ENCODE results near the gene TNNC2.
A peak's percentile ranks its signal among the peaks of the same experiment; 100 is the strongest.

The TNNC2 gene

GRCh38 chr20:45857114-45857881, 30.2 kb upstream of the TNNC2 start, which contains the start of the genes ACOT8 and ZSWIM3:
ACOT8 (minus strand) TSS chr20:45857392; CDS start chr20:45857315, 77 bp downstream.
ZSWIM3 (plus strand) TSS chr20:45857614; CDS start chr20:45857826, 212 bp downstream.
- peak; percentile 100 for DNase-seq (ENCODE audit: low read depth)
- H3K4me3 ChIP-seq (ENCODE audit: low read length) = peak within 1 kb of the TSS; percentile 88
- TF ChIP-seq, protein P1, sequence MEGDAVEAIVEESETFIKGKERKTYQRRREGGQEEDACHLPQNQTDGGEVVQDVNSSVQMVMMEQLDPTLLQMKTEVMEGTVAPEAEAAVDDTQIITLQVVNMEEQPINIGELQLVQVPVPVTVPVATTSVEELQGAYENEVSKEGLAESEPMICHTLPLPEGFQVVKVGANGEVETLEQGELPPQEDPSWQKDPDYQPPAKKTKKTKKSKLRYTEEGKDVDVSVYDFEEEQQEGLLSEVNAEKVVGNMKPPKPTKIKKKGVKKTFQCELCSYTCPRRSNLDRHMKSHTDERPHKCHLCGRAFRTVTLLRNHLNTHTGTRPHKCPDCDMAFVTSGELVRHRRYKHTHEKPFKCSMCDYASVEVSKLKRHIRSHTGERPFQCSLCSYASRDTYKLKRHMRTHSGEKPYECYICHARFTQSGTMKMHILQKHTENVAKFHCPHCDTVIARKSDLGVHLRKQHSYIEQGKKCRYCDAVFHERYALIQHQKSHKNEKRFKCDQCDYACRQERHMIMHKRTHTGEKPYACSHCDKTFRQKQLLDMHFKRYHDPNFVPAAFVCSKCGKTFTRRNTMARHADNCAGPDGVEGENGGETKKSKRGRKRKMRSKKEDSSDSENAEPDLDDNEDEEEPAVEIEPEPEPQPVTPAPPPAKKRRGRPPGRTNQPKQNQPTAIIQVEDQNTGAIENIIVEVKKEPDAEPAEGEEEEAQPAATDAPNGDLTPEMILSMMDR (conservative IDR thresholded peaks at IDR 0.05; ENCODE audit: low read depth, low read length) = no peak

DNA sequence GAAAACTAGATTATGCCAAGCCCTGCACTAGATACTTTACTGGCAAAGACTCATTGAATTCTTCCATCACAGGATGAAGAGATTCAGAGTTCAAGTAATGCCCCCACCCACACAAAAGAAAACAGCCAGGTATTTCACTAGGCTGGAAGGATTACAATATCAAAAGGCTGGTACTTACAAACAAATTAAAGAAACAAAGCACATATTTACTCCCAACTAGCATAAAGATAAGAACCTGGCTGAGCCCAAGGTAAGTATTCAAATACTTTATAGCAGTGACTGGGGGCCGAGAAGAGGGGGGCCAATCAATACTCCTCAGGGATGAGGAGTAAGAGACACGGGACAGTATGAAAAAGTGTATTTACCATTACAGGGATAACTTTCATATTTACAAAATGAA, 26.4 kb upstream of the TNNC2 start:
- TF ChIP-seq, protein P1 (conservative IDR thresholded peaks at IDR 0.05; ENCODE audit: low read depth, low read length) = no peak
- no peak for DNase-seq (ENCODE audit: low read depth)

GRCh38 chr20:45852326-45852725, 25.2 kb upstream of the TNNC2 start:
- TF ChIP-seq, protein P1 (conservative IDR thresholded peaks at IDR 0.05; ENCODE audit: low read depth, low read length) = no peak
- DNase-seq (ENCODE audit: low read depth) = no peak
- H3K4me3 ChIP-seq (ENCODE audit: low read length) = no peak overlapping the region

More for the DNA sequence above, 26.4 kb upstream of the TNNC2 start:
- no peak overlapping the region for H3K4me3 ChIP-seq (ENCODE audit: low read length)

GRCh38 chr20:45851501-45851900, 24.4 kb upstream of the TNNC2 start:
- H3K4me3 ChIP-seq (ENCODE audit: low read length) = no peak overlapping the region
- TF ChIP-seq, protein P1 (conservative IDR thresholded peaks at IDR 0.05; ENCODE audit: low read depth, low read length) = no peak
- no peak for DNase-seq (ENCODE audit: low read depth)

GRCh38 chr20:45850926-45851325, 23.8 kb upstream of the TNNC2 start:
- DNase-seq (ENCODE audit: low read depth) = no peak
- TF ChIP-seq, protein P1 (conservative IDR thresholded peaks at IDR 0.05; ENCODE audit: low read depth, low read length) = no peak
- H3K4me3 ChIP-seq (ENCODE audit: low read length) = no peak overlapping the region

DNA sequence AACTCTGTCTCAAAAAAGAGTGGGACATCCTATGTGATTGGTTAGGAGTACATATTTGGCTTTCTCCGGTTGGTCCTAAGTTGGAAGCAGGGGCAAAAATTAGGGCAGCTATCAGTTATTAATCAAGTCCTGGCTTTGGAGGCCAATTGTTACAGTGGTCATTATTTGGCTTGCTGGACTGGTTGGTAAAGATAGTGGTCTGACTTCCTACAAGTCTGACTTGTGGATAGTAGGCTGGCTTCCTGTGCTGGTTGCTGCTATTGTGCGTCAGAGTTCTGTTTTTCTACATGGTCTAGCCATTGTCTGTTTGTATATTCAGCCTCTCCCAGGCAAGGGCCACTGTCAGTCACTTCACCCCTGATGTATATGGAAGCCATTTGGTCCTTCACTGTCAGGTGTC, 23.1 kb upstream of the TNNC2 start:
- DNase-seq (ENCODE audit: low read depth) = no peak
- TF ChIP-seq, protein P1 (conservative IDR thresholded peaks at IDR 0.05; ENCODE audit: low read depth, low read length) = no peak
- H3K4me3 ChIP-seq (ENCODE audit: low read length) = no peak overlapping the region

Data from retinal pigment epithelial cell (primary cell).